DMS114 treated with DMSO at 0.1 percent for 48 hours (cell line): ENCODE measurements around the gene FGFR1OP2.
A peak's percentile ranks its signal among the peaks of the same experiment; 100 is the strongest.

Source experiments
- DNase-seq: peaks from one replicate; lab custom pipeline; 2025; ENCODE audit not compliant: unreplicated experiment; lab: John Stamatoyannopoulos, UW

Gene FGFR1OP2

GRCh38 chr12:27001663-27002062 is 63.4 kb downstream of the FGFR1OP2 start:
- no peak for DNase-seq

- DNase-seq = no peak
Observed at GRCh38 chr12:27002141-27002540, 63.9 kb downstream of the FGFR1OP2 start.

- DNase-seq = no peak
Observed at GRCh38 chr12:27003421-27004381, 65.4 kb downstream of the FGFR1OP2 start.

GRCh38 chr12:27005495-27005894 is 67.2 kb downstream of the FGFR1OP2 start:
- DNase-seq = no peak

- DNase-seq = no peak
Observed at GRCh38 chr12:27006797-27007467, 68.7 kb downstream of the FGFR1OP2 start.

- no peak for DNase-seq
Observed at GRCh38 chr12:27008081-27008480, 69.8 kb downstream of the FGFR1OP2 start.

GRCh38 chr12:27009881-27010301 is 71.6 kb downstream of the FGFR1OP2 start:
- DNase-seq = no peak

- no peak for DNase-seq
Observed at GRCh38 chr12:27012239-27012981, 74.1 kb downstream of the FGFR1OP2 start.

DNA sequence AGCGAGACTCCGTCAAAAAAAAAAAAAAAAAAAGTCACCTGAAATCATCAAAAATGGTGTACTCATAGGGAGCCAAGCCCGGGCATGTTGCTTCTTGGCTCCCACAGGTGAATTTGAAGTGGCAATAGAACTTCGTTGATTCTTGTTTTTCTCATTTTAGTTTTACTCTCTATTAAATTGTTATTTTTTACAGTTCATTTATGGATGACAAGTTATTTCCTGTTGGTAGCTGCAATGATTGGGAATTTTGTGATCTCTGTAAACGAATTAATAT is 74.6 kb downstream of the FGFR1OP2 start:
- DNase-seq = no peak

DNA sequence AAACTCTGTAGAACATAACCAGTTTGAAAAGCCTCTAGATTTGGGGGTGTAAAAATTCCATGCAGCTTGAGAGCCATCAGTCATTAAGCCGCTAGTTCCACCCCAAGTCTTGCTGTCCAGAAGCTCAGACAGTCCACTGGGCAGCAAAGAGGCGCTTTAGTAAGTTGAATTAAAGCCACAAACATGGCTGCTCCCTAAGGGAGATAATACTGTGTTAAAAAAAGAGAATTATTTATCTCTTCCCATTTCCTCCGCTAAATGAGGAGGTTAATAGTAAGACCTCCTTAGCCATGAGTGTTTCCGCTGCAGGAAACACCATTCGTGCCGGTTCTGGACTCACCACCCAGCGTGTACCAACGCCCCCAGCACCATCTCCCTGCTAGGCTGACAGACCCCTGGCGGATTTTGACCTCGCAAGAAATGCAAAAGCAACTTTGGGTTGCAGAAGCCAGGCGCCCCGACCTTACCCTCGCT is 75.4 kb downstream of the FGFR1OP2 start:
- DNase-seq = peak; percentile 62

DNA sequence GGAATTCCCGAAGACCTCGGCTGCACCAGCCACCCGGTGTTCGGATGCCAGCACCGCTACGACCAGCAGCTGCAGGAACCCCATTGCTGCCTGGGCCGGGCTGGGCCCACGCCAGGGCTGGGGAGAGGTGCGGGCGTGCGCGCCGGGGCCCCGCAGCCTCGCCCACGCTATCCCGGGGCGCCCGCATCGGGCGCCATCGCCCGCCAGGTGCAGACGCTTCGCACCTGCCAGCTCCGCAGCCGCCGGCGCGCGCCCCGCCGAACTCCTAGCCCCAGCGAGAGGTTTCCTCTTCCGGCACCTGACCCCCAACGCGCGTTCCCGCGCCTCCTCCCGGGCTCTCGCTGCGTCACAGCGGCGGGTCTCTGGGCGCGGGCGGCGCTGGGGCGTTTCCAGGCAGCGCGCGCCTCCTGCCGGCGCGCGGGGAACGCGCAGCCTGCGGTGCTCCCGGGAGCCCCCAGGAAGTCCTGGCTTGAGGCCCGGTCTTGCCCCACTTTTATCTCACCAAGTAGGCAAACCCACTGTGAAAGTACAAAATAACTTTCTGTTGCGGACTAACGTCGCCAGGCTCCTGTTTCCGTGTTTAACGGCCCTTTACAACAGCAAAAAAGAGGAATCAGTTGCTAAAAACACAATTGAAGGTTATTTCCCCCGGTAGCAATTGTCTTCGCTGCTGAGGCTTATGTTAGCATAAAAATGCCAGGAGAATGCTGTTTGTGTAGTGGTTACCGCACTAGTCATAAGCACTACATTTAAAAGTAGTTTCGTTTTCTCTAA is 76.0 kb downstream of the FGFR1OP2 start, which contains the start of gene TM7SF3:
TM7SF3 (minus strand) TSS at position 300 of the 774 bp plus-strand sequence; CDS start at position 84, 216 bp downstream.
- peak; percentile 81 for DNase-seq

DNA sequence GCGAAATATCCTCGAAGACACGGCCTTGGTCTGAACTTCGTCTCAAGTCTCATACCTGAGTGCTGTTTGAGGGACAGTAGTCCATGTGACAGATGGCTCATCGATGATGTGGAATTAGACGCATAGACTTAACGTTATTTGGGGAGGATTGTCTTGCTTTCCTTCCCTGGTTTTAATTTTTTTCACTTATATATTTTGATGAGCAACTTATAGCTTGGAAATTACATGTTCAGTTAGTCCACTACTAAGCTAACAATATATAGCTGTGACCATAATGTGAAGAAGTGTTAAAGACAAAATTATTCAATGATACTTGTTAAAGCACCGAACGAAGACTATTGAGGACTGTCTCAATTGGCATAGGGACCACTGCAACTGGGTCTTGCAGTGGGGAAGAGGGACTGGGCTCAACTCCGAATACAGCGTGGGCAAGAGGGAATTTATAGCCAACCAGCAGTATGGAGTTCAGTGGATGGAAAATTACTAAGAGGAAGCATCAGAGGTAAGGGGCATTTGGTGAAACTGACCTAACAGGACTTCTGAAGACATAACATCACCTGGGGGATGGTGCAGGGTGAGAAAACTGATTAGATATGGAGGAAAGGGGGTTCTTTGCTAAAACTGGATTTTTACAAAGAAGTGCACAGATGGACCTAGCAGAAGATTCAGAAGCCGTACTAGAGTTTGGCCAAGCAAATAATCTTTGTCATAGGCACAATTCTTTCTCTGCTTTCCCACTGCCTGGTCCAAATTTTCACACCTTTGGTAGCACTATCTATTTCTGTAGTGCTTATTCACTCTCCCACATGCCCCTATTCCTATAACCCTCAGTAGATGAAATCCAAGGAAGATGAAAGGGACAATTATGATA is 76.8 kb downstream of the FGFR1OP2 start:
- no peak for DNase-seq

DNA sequence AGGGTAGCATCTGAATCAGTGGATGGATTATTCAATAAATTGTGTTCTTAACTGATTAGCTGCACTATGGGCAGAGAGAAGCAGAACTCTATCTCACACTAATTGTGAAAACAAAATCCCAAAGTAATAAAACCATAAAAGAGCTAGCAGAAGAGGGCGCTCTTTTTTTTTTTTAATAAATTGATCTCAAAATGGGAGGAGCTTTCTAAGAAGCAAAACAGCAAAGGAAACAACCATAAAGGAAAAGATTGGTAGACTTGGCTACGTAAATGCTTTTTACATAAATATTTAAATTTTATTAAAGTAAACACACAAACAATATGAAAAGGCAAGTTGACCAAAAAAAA is 77.4 kb downstream of the FGFR1OP2 start:
- DNase-seq = peak; percentile 62
